ENCODE results near the gene ZNF283. TPM values are rescaled to one million over a fixed set of nuclear protein-coding genes. Genes with fewer than 3 reads are reported as not detected.
"Not testable (repeated sequence)": the region's sequence is repeated elsewhere in the genome, so short reads cannot be mapped to it uniquely, and the experiment has no call there.

Gene ZNF283
- polyA plus RNA-seq, 4 donors: 1.3 to 15.1 (median 3.1) TPM

DNA sequence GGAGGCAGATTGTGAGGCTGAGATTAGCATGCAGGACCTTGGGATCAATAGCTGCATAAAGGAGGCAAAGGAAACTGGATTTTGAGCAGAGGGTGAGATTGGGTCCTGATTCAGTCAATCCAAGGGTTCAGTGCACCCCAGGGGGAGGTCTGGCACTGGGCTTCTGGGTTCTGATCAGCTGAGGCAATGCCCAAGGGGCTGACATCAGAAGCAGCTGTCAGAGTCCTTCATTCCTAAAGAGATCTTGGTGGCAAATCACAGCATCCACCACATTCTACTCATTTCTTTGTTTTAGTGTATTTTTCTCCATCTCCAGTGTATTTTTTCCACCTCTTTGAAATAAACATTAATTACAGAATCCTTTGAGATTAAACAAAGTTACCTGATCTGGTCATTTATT is 19.5 kb upstream of the ZNF283 start:
- DNase-seq (no peak), FAIRE-seq (no peak)
- Histone ChIP-seq H3K4me3 (ENCODE audit: low read depth in 1 of 3, low read length in 3 of 3) (no peak overlapping the region), H3K4me1 (ENCODE audit: control insufficient read depth in 3 of 3, insufficient read depth in 2 of 3, low read depth in 1 of 3, low read length in 2 of 3) (no peaks in the 10 kb centered on the region), H3K27me3 (ENCODE audit: control insufficient read depth in 3 of 3, insufficient read depth in 3 of 3, low read length in 3 of 3) (peaks cover 0 to 5% (median 0%) of the 10 kb centered on the region in 3 donors), H3K36me3 (ENCODE audit: control insufficient read depth in 3 of 3, insufficient read depth in 2 of 3, low read depth in 1 of 3, low read length in 3 of 3) (no peaks in the 10 kb centered on the region), H3K27ac (ENCODE audit: low read depth in 1 of 3, low read length in 2 of 3) (no peak overlapping the region), H3K9me3 (ENCODE audit: control insufficient read depth in 2 of 2, insufficient read depth in 1 of 2, low read depth in 1 of 2, low read length in 1 of 2) (no peaks in the 10 kb centered on the region)

DNA sequence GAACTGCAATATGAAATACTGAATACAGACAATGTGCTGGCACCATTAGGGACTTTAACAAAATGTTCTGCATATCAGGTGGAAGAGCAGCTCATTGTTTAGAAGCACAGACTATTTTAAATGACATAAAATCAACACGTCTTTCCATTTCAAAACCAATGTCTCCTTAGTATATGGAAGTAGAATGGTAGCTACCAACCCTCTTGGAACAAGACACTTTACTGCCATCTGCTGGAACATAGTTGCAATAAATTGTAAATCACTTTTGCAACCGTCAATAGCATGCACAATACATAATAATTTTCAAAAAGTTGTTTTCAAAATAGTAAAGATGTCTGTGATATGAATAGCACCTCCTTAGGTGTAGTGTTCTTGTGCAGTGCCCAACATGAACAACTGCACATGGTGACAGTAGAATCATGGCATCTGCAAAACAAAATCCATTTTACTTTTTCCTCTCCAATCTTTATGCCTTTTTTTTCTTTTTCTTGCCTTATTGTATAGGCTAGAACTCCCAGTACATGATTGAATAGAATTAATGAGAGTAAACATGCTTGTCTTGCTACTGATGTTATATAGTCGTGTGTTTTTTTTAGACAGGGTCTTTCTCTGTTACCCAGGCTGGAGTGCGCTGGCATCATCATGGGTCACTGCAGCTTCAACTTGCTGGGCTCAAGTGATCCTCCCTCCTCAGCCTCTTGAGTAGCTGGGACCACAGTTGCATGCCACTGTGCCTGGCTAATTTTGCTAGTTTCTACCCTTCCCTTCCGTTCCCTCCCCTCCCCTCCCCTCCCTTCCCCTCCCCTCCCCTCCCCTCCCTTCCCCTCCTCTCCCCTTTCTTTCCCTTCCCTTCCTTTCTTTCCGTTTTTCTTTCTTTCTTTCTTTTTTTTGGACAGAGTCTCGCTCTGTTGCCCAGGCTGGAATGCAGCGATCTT is 17.1 kb upstream of the ZNF283 start:
- WGBS, 3 donors: 31 to 35% (median 34%) methylated on average over 6 to 8 of the region's 8 CpGs
- DNase-seq (peak; percentile 54 to 56), FAIRE-seq (peak; percentile 55)

DNA sequence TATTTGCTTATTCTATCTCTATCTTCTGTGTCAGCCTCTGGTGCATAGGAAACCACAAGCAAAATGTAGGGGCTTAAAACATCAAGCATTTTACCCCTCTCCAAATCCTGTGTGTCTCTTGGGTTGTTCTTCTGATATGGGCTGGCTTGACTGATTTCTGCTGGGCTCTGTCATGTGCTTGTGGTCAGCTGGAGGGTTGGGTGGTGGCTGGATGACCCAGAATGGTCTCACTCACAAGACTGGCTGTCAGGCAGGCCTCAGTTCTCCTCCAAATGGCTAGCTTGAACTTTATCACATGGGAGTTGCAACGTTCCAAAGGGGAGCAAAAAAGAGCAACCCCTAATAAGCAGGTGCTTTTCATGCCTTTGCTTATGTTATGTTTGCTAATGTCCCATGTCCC is 15.3 kb upstream of the ZNF283 start:
- Histone ChIP-seq H3K27ac (ENCODE audit: low read depth in 1 of 3, low read length in 2 of 3) (no peak overlapping the region), H3K27me3 (ENCODE audit: control insufficient read depth in 3 of 3, insufficient read depth in 3 of 3, low read length in 3 of 3) (peaks cover 0 to 2% (median 0%) of the 10 kb centered on the region in 3 donors), H3K4me3 (ENCODE audit: low read depth in 1 of 3, low read length in 3 of 3) (no peak overlapping the region), H3K9me3 (ENCODE audit: control insufficient read depth in 2 of 2, insufficient read depth in 1 of 2, low read depth in 1 of 2, low read length in 1 of 2) (no peaks in the 10 kb centered on the region), H3K4me1 (ENCODE audit: control insufficient read depth in 3 of 3, insufficient read depth in 2 of 3, low read depth in 1 of 3, low read length in 2 of 3) (no peaks in the 10 kb centered on the region), H3K36me3 (ENCODE audit: control insufficient read depth in 3 of 3, insufficient read depth in 2 of 3, low read depth in 1 of 3, low read length in 3 of 3) (no peaks in the 10 kb centered on the region)
- 16 to 40% (median 17%) methylated on average over 1 of the region's 1 CpG for whole genome bisulfite sequencing, 3 donors
- DNase-seq (no peak), FAIRE-seq (no peak)

More for the DNA sequence above, 17.1 kb upstream of the ZNF283 start:
- Histone ChIP-seq H3K36me3 (ENCODE audit: control insufficient read depth in 3 of 3, insufficient read depth in 2 of 3, low read depth in 1 of 3, low read length in 3 of 3) (no peaks in the 10 kb centered on the region), H3K27me3 (ENCODE audit: control insufficient read depth in 3 of 3, insufficient read depth in 3 of 3, low read length in 3 of 3) (peaks cover 0 to 2% (median 0%) of the 10 kb centered on the region in 3 donors), H3K4me1 (ENCODE audit: control insufficient read depth in 3 of 3, insufficient read depth in 2 of 3, low read depth in 1 of 3, low read length in 2 of 3) (no peaks in the 10 kb centered on the region), H3K27ac (ENCODE audit: low read depth in 1 of 3, low read length in 2 of 3) (no peak overlapping the region), H3K4me3 (ENCODE audit: low read depth in 1 of 3, low read length in 3 of 3) (no peak overlapping the region), H3K9me3 (ENCODE audit: control insufficient read depth in 2 of 2, insufficient read depth in 1 of 2, low read depth in 1 of 2, low read length in 1 of 2) (no peaks in the 10 kb centered on the region)

- no peak overlapping the region for H3K27ac ChIP-seq (ENCODE audit: low read depth in 1 of 3, low read length in 2 of 3)
- WGBS, 3 donors: 67 to 76% (median 73%) methylated on average over 1 of the region's 1 CpG
- H3K9me3 ChIP-seq (ENCODE audit: control insufficient read depth in 2 of 2, insufficient read depth in 1 of 2, low read depth in 1 of 2, low read length in 1 of 2): no peaks in the 10 kb centered on the region
- DNase-seq (no peak), FAIRE-seq (no peak)
- no peak overlapping the region for H3K4me3 ChIP-seq (ENCODE audit: low read depth in 1 of 3, low read length in 3 of 3)
- H3K4me1 ChIP-seq (ENCODE audit: control insufficient read depth in 3 of 3, insufficient read depth in 2 of 3, low read depth in 1 of 3, low read length in 2 of 3): no peaks in the 10 kb centered on the region
- H3K36me3 ChIP-seq (ENCODE audit: control insufficient read depth in 3 of 3, insufficient read depth in 2 of 3, low read depth in 1 of 3, low read length in 3 of 3): no peaks in the 10 kb centered on the region
- H3K27me3 ChIP-seq (ENCODE audit: control insufficient read depth in 3 of 3, insufficient read depth in 3 of 3, low read length in 3 of 3): peaks cover 0 to 2% (median 0%) of the 10 kb centered on the region in 3 donors
Observed at GRCh38 chr19:43812259-43812658, 14.9 kb upstream of the ZNF283 start.

- DNase-seq (no peak), FAIRE-seq (no peak)
- H3K27ac ChIP-seq (ENCODE audit: low read depth in 1 of 3, low read length in 2 of 3): no peak overlapping the region
- peaks cover 0 to 2% (median 0%) of the 10 kb centered on the region in 3 donors for H3K27me3 ChIP-seq (ENCODE audit: control insufficient read depth in 3 of 3, insufficient read depth in 3 of 3, low read length in 3 of 3)
- H3K36me3 ChIP-seq (ENCODE audit: control insufficient read depth in 3 of 3, insufficient read depth in 2 of 3, low read depth in 1 of 3, low read length in 3 of 3): no peaks in the 10 kb centered on the region
- no peak overlapping the region for H3K4me3 ChIP-seq (ENCODE audit: low read depth in 1 of 3, low read length in 3 of 3)
- H3K9me3 ChIP-seq (ENCODE audit: control insufficient read depth in 2 of 2, insufficient read depth in 1 of 2, low read depth in 1 of 2, low read length in 1 of 2): no peaks in the 10 kb centered on the region
- 64 to 67% (median 65%) methylated on average over 6 of the region's 6 CpGs for WGBS, 3 donors
- no peaks in the 10 kb centered on the region for H3K4me1 ChIP-seq (ENCODE audit: control insufficient read depth in 3 of 3, insufficient read depth in 2 of 3, low read depth in 1 of 3, low read length in 2 of 3)
Observed at GRCh38 chr19:43812688-43813087, 14.4 kb upstream of the ZNF283 start.

GRCh38 chr19:43814663-43815352 is 12.3 kb upstream of the ZNF283 start:
- Histone ChIP-seq H3K9me3 (ENCODE audit: control insufficient read depth in 2 of 2, insufficient read depth in 1 of 2, low read depth in 1 of 2, low read length in 1 of 2) (no peaks in the 10 kb centered on the region), H3K4me1 (ENCODE audit: control insufficient read depth in 3 of 3, insufficient read depth in 2 of 3, low read depth in 1 of 3, low read length in 2 of 3) (no peaks in the 10 kb centered on the region), H3K36me3 (ENCODE audit: control insufficient read depth in 3 of 3, insufficient read depth in 2 of 3, low read depth in 1 of 3, low read length in 3 of 3) (no peaks in the 10 kb centered on the region), H3K4me3 (ENCODE audit: low read depth in 1 of 3, low read length in 3 of 3) (no peak overlapping the region), H3K27ac (ENCODE audit: low read depth in 1 of 3, low read length in 2 of 3) (no peak overlapping the region), H3K27me3 (ENCODE audit: control insufficient read depth in 3 of 3, insufficient read depth in 3 of 3, low read length in 3 of 3) (peaks cover 0 to 6% (median under 1%) of the 10 kb centered on the region in 3 donors)
- FAIRE-seq: no peak
- 52 to 72% (median 58%) methylated on average over 5 of the region's 5 CpGs for WGBS, 3 donors
- DNase-seq: no peak

DNA sequence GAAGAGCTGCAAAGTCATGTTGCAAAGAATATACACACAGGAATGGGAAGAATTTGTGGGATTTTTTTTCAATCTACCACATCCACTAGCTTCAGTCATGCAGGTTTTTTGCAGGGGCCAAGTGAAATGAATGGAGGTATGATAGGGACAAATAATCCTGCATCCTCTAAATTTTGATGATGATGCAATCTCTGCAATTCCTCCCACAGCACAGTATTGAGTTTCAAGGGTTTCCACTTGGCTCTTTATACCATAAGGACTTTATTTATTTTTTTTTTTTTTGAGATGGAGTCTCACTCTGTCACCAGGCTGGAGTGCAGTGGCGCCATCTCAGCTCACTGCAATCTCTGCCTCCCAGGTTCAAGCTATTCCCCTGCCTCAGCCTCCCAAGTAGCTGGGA is 9.7 kb upstream of the ZNF283 start:
- H3K4me1 ChIP-seq (ENCODE audit: control insufficient read depth in 3 of 3, insufficient read depth in 2 of 3, low read depth in 1 of 3, low read length in 2 of 3); DNase-seq; H3K9me3 ChIP-seq (ENCODE audit: control insufficient read depth in 2 of 2, insufficient read depth in 1 of 2, low read depth in 1 of 2, low read length in 1 of 2); H3K27ac ChIP-seq (ENCODE audit: low read depth in 1 of 3, low read length in 2 of 3); FAIRE-seq; H3K4me3 ChIP-seq (ENCODE audit: low read depth in 1 of 3, low read length in 3 of 3); H3K36me3 ChIP-seq (ENCODE audit: control insufficient read depth in 3 of 3, insufficient read depth in 2 of 3, low read depth in 1 of 3, low read length in 3 of 3): not testable (repeated sequence)
- 81 to 100% (median 85%) methylated on average over 1 of the region's 1 CpG for WGBS, 3 donors
- peaks cover 0 to 18% (median 4%) of the 10 kb centered on the region in 3 donors for H3K27me3 ChIP-seq (ENCODE audit: control insufficient read depth in 3 of 3, insufficient read depth in 3 of 3, low read length in 3 of 3)

DNA sequence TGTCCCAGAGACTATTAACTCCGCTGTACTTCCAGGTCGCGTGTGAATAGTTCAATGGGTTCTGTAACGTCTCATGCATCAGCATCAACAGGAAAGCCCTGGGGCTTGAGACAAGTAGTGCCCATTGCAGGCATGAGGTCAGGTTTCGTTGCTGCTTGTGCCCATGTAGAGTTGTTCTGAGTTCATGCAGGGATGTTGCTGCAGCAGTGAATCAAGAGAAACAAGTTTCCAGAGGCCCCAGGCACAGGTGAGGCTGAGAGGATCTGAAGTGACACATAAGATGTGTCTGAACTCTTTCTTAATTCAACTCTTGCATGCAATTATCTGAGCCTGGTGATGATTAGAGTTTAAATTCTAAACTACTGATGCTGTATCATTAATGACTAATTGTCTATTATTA is 8.6 kb upstream of the ZNF283 start:
- no peak for FAIRE-seq
- Histone ChIP-seq H3K9me3 (ENCODE audit: control insufficient read depth in 2 of 2, insufficient read depth in 1 of 2, low read depth in 1 of 2, low read length in 1 of 2) (no peaks in the 10 kb centered on the region), H3K36me3 (ENCODE audit: control insufficient read depth in 3 of 3, insufficient read depth in 2 of 3, low read depth in 1 of 3, low read length in 3 of 3) (no peaks in the 10 kb centered on the region), H3K27ac (ENCODE audit: low read depth in 1 of 3, low read length in 2 of 3) (no peak overlapping the region), H3K4me1 (ENCODE audit: control insufficient read depth in 3 of 3, insufficient read depth in 2 of 3, low read depth in 1 of 3, low read length in 2 of 3) (peaks cover 0 to 3% (median 0%) of the 10 kb centered on the region in 3 donors), H3K4me3 (ENCODE audit: low read depth in 1 of 3, low read length in 3 of 3) (no peak overlapping the region), H3K27me3 (ENCODE audit: control insufficient read depth in 3 of 3, insufficient read depth in 3 of 3, low read length in 3 of 3) (peaks cover 0 to 18% (median 4%) of the 10 kb centered on the region in 3 donors)
- no peak for DNase-seq
- WGBS, 3 donors: 82 to 84% (median 83%) methylated on average over 5 of the region's 5 CpGs
